Upper lobe of right lung (tissue), 1 donor: ENCODE data around the gene PTPRG. TPM values are rescaled to one million over a fixed set of nuclear protein-coding genes. Genes with fewer than 3 reads are reported as not detected.

Source experiments
- ATAC-seq: fragments of 200-7000 bp; cut with Tn5 transposase; one replicate; pipeline ENCODE4 v1.9.1; 2020; ENCODE audit warnings: mild to moderate bottlenecking, moderate library complexity
- DNase-seq: peaks from one replicate; pipeline ENCODE4 v3.0.0-alpha.2; 2020
- H3K27ac ChIP-seq: fragments of 200-600 bp; one replicate; pipeline ENCODE4 v1.8.0; 2022
- H3K27me3 ChIP-seq: fragments of 200-600 bp; one replicate; pipeline ENCODE4 v1.8.0; 2022; ENCODE audit warnings: mild to moderate bottlenecking
- H3K36me3 ChIP-seq: fragments of 200-600 bp; one replicate; pipeline ENCODE4 v1.8.0; 2022
- H3K4me1 ChIP-seq: fragments of 200-600 bp; one replicate; pipeline ENCODE4 v1.8.0; 2022
- H3K4me3 ChIP-seq: fragments of 200-600 bp; one replicate; pipeline ENCODE4 v1.8.0; 2022; ENCODE audit warnings: mild to moderate bottlenecking
- H3K9me3 ChIP-seq: fragments of 200-600 bp; one replicate; pipeline ENCODE4 v1.8.0; 2022
- CTCF ChIP-seq: fragments of 200-600 bp; IDR thresholded peaks from one replicate; pipeline ENCODE4 v1.8.0; 2022; ENCODE audit warnings: antibody characterized with exemption
- intact Hi-C: fragments of 100-400 bp; cut with DNase I; formaldehyde crosslinking; loops from one replicate; pipeline ENCODE4 v1.11.0; 2022
- total RNA-seq: library from RNA; stranded (reverse); fragmentation: NEBNext Ultra II Directional; extraction: Animal tissue kit (Norgen Biotek cat#: 25700); gene quantifications from one replicate; pipeline ENCODE4 v1.2.1, GENCODE V29; 2021
- donor health status: DM: no; HTN: yes; CAD: no; lungs with severe emphysema.

The PTPRG gene
- total RNA-seq, 1 donor from 2014 or later, result 86.7 TPM

DNA sequence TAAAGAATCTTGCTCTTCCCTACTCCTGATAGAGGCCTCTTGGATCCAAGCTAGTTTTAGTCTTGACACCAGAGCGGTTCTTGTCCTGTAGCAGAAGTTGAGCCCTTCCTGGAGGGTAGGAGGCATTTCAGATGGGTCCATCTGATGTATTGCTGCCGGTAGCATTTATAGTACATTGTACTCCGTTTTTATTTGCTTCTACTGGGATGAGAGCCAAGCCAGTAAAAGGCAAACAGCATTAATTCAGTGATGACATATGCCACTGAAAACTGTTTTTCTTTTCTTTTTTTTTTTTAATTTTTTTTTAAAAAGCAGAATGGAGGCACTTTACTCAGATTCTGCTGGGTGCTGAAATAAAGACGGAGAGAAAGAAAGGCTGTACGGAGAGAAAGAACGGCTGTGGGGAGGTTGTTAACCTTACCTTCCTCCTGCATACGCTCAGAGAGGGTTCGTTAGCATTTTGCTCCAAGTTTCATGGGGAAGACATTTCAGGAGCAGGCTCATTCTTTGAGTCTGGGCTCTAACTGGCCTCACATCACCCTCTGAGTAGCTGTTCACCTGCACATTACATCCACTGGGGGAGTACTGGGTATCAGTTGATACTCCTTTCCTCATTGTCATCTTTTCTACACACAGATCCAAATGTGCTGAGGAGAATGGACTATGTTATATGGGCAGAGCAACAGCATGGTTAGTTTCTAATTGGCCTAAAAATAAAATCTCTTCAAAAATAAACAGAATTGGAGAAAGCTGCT, 650.5 kb downstream of the PTPRG start:
- ATAC-seq (no peak), DNase-seq (no peak)
- H3K36me3 ChIP-seq, result no peaks in the 10 kb centered on the region
- H3K27ac ChIP-seq, result no peak overlapping the region
- intact Hi-C loops, result no loop called here
- H3K27me3 ChIP-seq, result no peaks in the 10 kb centered on the region
- no peaks in the 10 kb centered on the region for H3K9me3 ChIP-seq
- H3K4me3 ChIP-seq, result no peak overlapping the region
- TF ChIP-seq CTCF, result no peak
- H3K4me1 ChIP-seq, result no peaks in the 10 kb centered on the region

DNA sequence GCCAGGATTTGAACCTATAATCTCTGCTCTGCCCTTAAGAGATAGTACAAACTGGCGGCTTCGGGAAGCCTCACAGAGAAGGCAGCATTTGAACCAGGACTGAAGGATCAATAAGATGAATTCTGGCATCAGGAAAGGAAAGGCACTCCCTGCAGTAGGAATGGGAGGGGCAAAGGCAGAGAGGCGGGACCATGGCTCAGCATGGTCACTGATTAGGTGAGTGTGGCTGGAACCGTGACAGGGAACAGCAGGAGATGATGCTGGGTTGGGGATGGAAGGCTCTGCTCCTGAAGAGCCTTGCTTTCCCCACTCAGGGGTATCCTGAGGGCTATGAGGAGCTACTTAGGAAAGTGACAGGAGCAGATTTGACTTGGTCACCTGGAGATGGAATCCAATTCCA, 653.5 kb downstream of the PTPRG start:
- H3K27ac ChIP-seq, result no peak overlapping the region
- no peaks in the 10 kb centered on the region for H3K4me1 ChIP-seq
- no peak overlapping the region for H3K4me3 ChIP-seq
- H3K36me3 ChIP-seq, result peaks cover 14% of the 10 kb centered on the region
- ATAC-seq (no peak), DNase-seq (no peak)
- intact Hi-C loops, result no loop called here
- no peak for TF ChIP-seq CTCF
- H3K9me3 ChIP-seq, result no peaks in the 10 kb centered on the region
- no peaks in the 10 kb centered on the region for H3K27me3 ChIP-seq

DNA sequence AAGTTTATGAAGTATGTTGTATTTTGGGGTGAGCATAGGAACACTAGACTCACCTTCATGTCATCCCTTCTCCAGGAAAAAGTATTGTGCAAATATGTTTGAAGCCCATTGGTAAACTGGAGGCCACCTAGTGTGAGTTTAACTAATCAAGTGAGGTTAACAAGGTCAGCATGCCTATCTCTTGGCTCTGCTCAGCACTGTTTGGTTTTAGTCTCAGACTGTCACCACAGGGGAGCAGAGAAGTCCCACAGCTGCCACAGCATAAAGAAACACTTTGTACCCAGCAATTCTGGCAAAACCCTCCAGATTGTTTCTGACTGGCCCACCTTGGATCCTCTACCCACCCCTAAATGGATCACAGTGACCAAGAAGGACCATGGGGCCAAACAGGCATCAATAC, 659.2 kb downstream of the PTPRG start:
- no peak for TF ChIP-seq CTCF
- Histone ChIP-seq H3K36me3 (peaks cover 14% of the 10 kb centered on the region), H3K4me1 (no peaks in the 10 kb centered on the region), H3K27ac (no peak overlapping the region), H3K4me3 (no peak overlapping the region), H3K9me3 (no peaks in the 10 kb centered on the region), H3K27me3 (no peaks in the 10 kb centered on the region)
- no peak for ATAC-seq
- intact Hi-C loops, result no loop called here
- DNase-seq, result no peak

GRCh38 chr3:62225051-62225450, 663.7 kb downstream of the PTPRG start:
- no peaks in the 10 kb centered on the region for H3K4me1 ChIP-seq
- no peak for ATAC-seq
- no peak overlapping the region for H3K27ac ChIP-seq
- intact Hi-C loops, result no loop called here
- no peak for TF ChIP-seq CTCF
- no peak for DNase-seq
- H3K4me3 ChIP-seq, result no peak overlapping the region
- no peaks in the 10 kb centered on the region for H3K36me3 ChIP-seq
- no peaks in the 10 kb centered on the region for H3K27me3 ChIP-seq
- no peaks in the 10 kb centered on the region for H3K9me3 ChIP-seq

DNA sequence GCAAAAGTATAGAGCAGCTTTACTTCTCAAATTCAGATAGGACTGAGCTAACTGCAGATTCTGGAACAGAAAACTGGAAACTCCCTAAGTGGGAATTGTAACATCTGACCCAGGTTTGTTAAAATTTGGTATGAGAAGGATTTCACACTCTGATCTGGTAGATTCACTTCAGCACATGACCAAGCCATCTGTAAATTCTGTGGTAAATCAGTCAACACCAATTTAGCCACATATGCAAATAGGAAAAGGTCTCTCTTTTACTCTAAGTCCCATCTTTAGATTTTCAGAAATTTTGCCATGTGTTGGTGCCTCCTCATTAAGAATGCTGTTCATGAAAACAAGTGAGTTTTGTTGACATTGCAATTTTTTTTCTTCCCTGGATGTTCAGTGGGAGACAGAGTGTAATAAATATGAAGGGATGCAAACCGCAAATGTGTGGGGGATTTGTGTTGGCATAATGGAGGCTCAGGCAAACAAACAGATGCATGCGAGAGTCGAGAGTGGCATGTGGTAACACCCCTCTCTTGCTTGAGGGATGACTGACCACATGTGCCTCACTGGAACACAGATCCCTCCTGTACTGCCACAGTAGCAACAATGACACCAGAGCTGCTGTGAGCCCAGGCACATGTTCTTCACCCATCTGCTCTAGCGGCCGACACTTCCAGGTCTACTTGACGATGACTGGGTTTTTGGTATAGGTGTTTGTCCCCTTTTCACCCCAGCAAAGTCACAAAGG, 665.4 kb downstream of the PTPRG start:
- no peak for ATAC-seq
- no peaks in the 10 kb centered on the region for H3K9me3 ChIP-seq
- H3K4me3 ChIP-seq, result no peak overlapping the region
- intact Hi-C loops, result no loop called here
- H3K36me3 ChIP-seq, result no peaks in the 10 kb centered on the region
- TF ChIP-seq CTCF, result no peak
- DNase-seq, result no peak
- H3K27me3 ChIP-seq, result no peaks in the 10 kb centered on the region
- no peak overlapping the region for H3K27ac ChIP-seq
- H3K4me1 ChIP-seq, result no peaks in the 10 kb centered on the region
